Fibroblast of lung (primary cell): ENCODE data around the gene NLRC5. TPM values are rescaled to one million over a fixed set of nuclear protein-coding genes. Genes with fewer than 3 reads are reported as not detected.

Source experiments
- DNase-seq, 2 donors: peaks; one replicate each; pipeline versions ENCODE4 v3.0.0 to v3.0.0-alpha.2; 2010; ENCODE audit warnings: low read depth in 2 of 2
- H2AFZ ChIP-seq: 2 replicates; pipeline ENCODE4 v1.5.1; 2012; ENCODE audit warnings: low read length, control low read depth, inconsistent platforms
- H3K27ac ChIP-seq: 2 replicates; pipeline ENCODE4 v1.5.1; 2011; ENCODE audit warnings: low read length, control low read depth; ENCODE audit not compliant: insufficient read depth
- H3K27me3 ChIP-seq: 2 replicates; pipeline ENCODE4 v1.5.1; 2011; ENCODE audit warnings: mild to moderate bottlenecking, low read length; ENCODE audit not compliant: control insufficient read depth, insufficient read depth
- H3K36me3 ChIP-seq: 2 replicates; pipeline ENCODE4 v1.5.1; 2011; ENCODE audit warnings: low read length; ENCODE audit not compliant: control insufficient read depth, insufficient read depth
- H3K4me1 ChIP-seq: 2 replicates; pipeline ENCODE4 v1.5.1; 2011; ENCODE audit warnings: low read length; ENCODE audit not compliant: control insufficient read depth, insufficient read depth; ENCODE audit errors: extremely low read depth
- H3K4me2 ChIP-seq: 2 replicates; pipeline ENCODE4 v1.5.1; 2011; ENCODE audit warnings: low read length, control low read depth; ENCODE audit not compliant: insufficient read depth; ENCODE audit errors: extremely low read depth
- H3K4me3 ChIP-seq, 4 experiments: fragments of 200-600 bp in 1 of 4; sonication (generic) in 1 of 4; replicated peaks in 1 of 4; 2 replicates each; pipeline ENCODE4 v1.5.1; 2011 to 2016; ENCODE audit warnings: low read length in 4 of 4, low read depth in 3 of 4, mild to moderate bottlenecking in 3 of 4, control low read depth in 2 of 4, inconsistent platforms in 1 of 4, mixed read lengths in 1 of 4; ENCODE audit not compliant: insufficient read depth in 1 of 4; ENCODE audit errors: control extremely low read depth in 1 of 4
- H3K79me2 ChIP-seq: 2 replicates; pipeline ENCODE4 v1.5.1; 2012; ENCODE audit warnings: mild to moderate bottlenecking, low read length, inconsistent platforms; ENCODE audit not compliant: control insufficient read depth, insufficient read depth
- H3K9ac ChIP-seq: 2 replicates; pipeline ENCODE4 v1.5.1; 2011; ENCODE audit warnings: mild to moderate bottlenecking, low read length, control low read depth; ENCODE audit not compliant: insufficient read depth
- H3K9me3 ChIP-seq: 2 replicates; pipeline ENCODE4 v1.5.1; 2012; ENCODE audit warnings: low read depth, low read length; ENCODE audit not compliant: control insufficient read depth, insufficient read depth
- H4K20me1 ChIP-seq: 2 replicates; pipeline ENCODE4 v1.5.1; 2011; ENCODE audit warnings: low read length; ENCODE audit not compliant: control insufficient read depth, insufficient read depth; ENCODE audit errors: extremely low read depth
- CTCF ChIP-seq, 2 donors: IDR thresholded peaks in 1 of 2; conservative IDR thresholded peaks in 1 of 2; 1 replicate in 1 of 2; 2 replicates in 1 of 2; pipeline ENCODE4 v1.5.1; 2011 to 2012; ENCODE audit warnings: low read length in 2 of 2, control low read depth in 1 of 2, inconsistent platforms in 1 of 2, low read depth in 1 of 2, mild to moderate bottlenecking in 1 of 2
- EZH2 ChIP-seq: IDR thresholded peaks from 2 replicates; pipeline ENCODE4 v1.5.1; 2012; ENCODE audit warnings: low read length, control low read depth, mild to moderate bottlenecking; ENCODE audit errors: missing control alignments
- polyA plus RNA-seq, 2 donors: library from polyadenylated mRNA; depleted of rRNA in 1 of 2; stranded (reverse) in 1 of 2; unstranded in 1 of 2; fragments of >200 nt; gene quantifications; 2 replicates each; pipeline ENCODE4 v1.2.1, GENCODE V29; 2011 to 2012; ENCODE audit warnings: missing spikeins in 1 of 2
- total RNA-seq: library from RNA; depleted of rRNA; stranded (reverse); fragments of >200 nt; gene quantifications from 2 replicates; pipeline ENCODE4 v1.2.1, GENCODE V29; 2014

NLRC5 gene
- total and polyA plus RNA-seq, 2 donors (not counting 1 experiment from before 2014, with no cell fraction given): 22.2 to 43.6 TPM

DNA sequence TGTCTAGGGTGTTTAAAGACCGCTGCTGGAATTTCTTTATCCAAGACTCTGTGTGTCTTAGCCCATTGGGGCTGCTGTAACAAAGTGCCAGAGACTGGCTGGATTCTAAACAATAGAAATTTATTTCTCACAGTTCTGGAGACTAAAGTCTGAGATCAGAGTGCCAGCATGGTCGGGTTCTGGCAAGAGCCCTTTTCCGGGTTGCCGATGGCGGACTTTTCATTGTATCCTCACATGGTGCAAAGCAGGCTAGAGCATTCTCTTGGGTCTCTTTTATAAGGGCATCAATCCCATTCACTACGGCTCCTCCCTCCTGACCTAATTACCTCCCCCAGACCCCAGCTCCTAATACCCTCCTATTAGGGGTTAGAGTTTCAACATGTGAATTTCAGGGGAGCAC is 9.5 kb downstream of the NLRC5 start:
- no peak overlapping the region for H3K27ac ChIP-seq
- TF ChIP-seq EZH2: no peak
- no peak for TF ChIP-seq CTCF (conservative IDR thresholded peaks at IDR 0.05 in 1 of 2, IDR thresholded peaks at IDR 0.05 in 1 of 2; ENCODE audit: low read depth in 1 of 2, low read length in 2 of 2)
- no peaks in the 10 kb centered on the region for H4K20me1 ChIP-seq
- H3K9ac ChIP-seq: no peak overlapping the region
- DNase-seq: no peak
- no peak overlapping the region for H3K4me2 ChIP-seq
- no peak overlapping the region for H2AFZ ChIP-seq
- no peak overlapping the region for H3K4me3 ChIP-seq
- H3K9me3 ChIP-seq: no peaks in the 10 kb centered on the region
- H3K4me1 ChIP-seq: peaks cover 14% of the 10 kb centered on the region
- peaks cover 63% of the 10 kb centered on the region for H3K79me2 ChIP-seq
- peaks cover 2% of the 10 kb centered on the region for H3K36me3 ChIP-seq
- no peaks in the 10 kb centered on the region for H3K27me3 ChIP-seq

DNA sequence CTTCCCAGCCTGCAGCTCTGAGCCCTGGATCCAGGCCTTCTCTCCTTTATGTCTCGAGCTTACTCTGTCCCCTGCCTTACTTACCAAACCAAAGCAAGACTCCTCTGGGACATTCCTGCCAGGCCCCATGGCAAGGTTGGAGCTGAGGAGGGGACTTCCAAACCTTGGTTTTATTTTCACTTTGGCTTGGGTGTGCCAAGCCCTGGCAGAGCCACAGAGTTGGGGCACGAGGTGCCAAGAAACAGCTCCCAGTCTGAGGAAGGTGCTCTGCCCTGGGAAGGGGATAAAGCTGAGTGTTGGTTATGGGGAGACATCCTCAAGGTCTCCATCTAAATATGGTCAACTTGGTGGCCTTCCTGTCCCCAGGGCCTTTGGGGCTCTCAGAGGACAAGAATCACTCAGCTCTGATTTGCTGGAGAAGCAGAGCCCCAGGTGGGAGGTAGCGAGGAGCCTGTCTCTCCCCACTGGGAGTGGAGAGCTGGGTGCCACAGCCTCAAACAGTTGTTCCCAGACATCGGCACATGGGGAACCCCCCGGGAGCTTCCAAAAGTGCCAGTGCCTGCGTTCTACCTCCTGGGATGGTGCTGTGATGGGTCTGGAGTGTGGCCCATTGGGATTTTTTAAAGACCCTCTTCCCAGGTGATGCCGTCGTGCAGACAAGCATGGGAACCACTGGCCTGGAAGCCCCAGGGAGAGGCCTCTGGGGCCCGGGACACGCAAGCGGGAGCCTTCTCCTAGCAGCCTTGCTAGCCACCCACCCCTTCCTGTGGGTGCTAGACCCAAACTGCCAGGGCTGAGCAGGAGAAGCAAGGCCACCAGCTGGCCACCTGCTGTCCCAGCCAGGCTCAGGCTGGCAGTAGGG is 10.3 kb downstream of the NLRC5 start:
- peaks cover 14% of the 10 kb centered on the region for H3K4me1 ChIP-seq
- H4K20me1 ChIP-seq: no peaks in the 10 kb centered on the region
- H3K9ac ChIP-seq: peak overlapping the region; percentile 9
- peaks cover 2% of the 10 kb centered on the region for H3K36me3 ChIP-seq
- H3K27me3 ChIP-seq: no peaks in the 10 kb centered on the region
- peaks cover 55% of the 10 kb centered on the region for H3K79me2 ChIP-seq
- H2AFZ ChIP-seq: no peak overlapping the region
- no peak overlapping the region for H3K4me2 ChIP-seq
- DNase-seq: no peak
- no peak overlapping the region for H3K4me3 ChIP-seq
- TF ChIP-seq EZH2 (no peak), CTCF (conservative IDR thresholded peaks at IDR 0.05 in 1 of 2, IDR thresholded peaks at IDR 0.05 in 1 of 2; ENCODE audit: low read depth in 1 of 2, low read length in 2 of 2) (no peak)
- peak overlapping the region; percentile 90 for H3K27ac ChIP-seq
- no peaks in the 10 kb centered on the region for H3K9me3 ChIP-seq

GRCh38 chr16:57000271-57001025 is 11.1 kb downstream of the NLRC5 start:
- Histone ChIP-seq H3K4me2 (no peak overlapping the region), H3K4me1 (peaks cover 14% of the 10 kb centered on the region), H3K27me3 (no peaks in the 10 kb centered on the region), H2AFZ (no peak overlapping the region), H3K79me2 (peaks cover 53% of the 10 kb centered on the region), H3K9ac (peak overlapping the region; percentile 9), H3K36me3 (peaks cover 2% of the 10 kb centered on the region), H3K27ac (peak overlapping the region; percentile 90), H4K20me1 (no peaks in the 10 kb centered on the region), H3K4me3 (no peak overlapping the region), H3K9me3 (no peaks in the 10 kb centered on the region)
- DNase-seq: peak; percentile 87 to 96
- no peak for TF ChIP-seq EZH2
- no peak for TF ChIP-seq CTCF (conservative IDR thresholded peaks at IDR 0.05 in 1 of 2, IDR thresholded peaks at IDR 0.05 in 1 of 2; ENCODE audit: low read depth in 1 of 2, low read length in 2 of 2)
